Measurements from ENCODE around the gene ZBTB26.

The ZBTB26 gene

GRCh38 chr9:122951056-122951455 is 19.7 kb upstream of the ZBTB26 start:
- H3K4me3 ChIP-seq (ENCODE audit: low read depth, low read length): no peak overlapping the region
- no peak for TF ChIP-seq CTCF (conservative IDR thresholded peaks at IDR 0.05; ENCODE audit: low read depth, low read length)
- DNase-seq (ENCODE audit: low read depth): no peak

GRCh38 chr9:122950263-122950662 is 19.0 kb upstream of the ZBTB26 start:
- DNase-seq (ENCODE audit: low read depth): no peak
- no peak for TF ChIP-seq CTCF (conservative IDR thresholded peaks at IDR 0.05; ENCODE audit: low read depth, low read length)
- H3K4me3 ChIP-seq (ENCODE audit: low read depth, low read length): no peak overlapping the region

- peak; percentile 13 for DNase-seq (ENCODE audit: low read depth)
- H3K4me3 ChIP-seq (ENCODE audit: low read depth, low read length): no peak overlapping the region
- no peak for TF ChIP-seq CTCF (conservative IDR thresholded peaks at IDR 0.05; ENCODE audit: low read depth, low read length)
Measured at GRCh38 chr9:122949696-122950095, 18.4 kb upstream of the ZBTB26 start.

GRCh38 chr9:122948313-122948712 is 17.0 kb upstream of the ZBTB26 start:
- no peak for DNase-seq (ENCODE audit: low read depth)
- H3K4me3 ChIP-seq (ENCODE audit: low read depth, low read length): no peak overlapping the region
- TF ChIP-seq CTCF (conservative IDR thresholded peaks at IDR 0.05; ENCODE audit: low read depth, low read length): no peak

GRCh38 chr9:122946461-122947005 is 15.2 kb upstream of the ZBTB26 start:
- no peak for DNase-seq (ENCODE audit: low read depth)
- no peak for TF ChIP-seq CTCF (conservative IDR thresholded peaks at IDR 0.05; ENCODE audit: low read depth, low read length)
- H3K4me3 ChIP-seq (ENCODE audit: low read depth, low read length): no peak overlapping the region

- DNase-seq (ENCODE audit: low read depth): peak; percentile 12
- TF ChIP-seq CTCF (conservative IDR thresholded peaks at IDR 0.05; ENCODE audit: low read depth, low read length): no peak
- no peak overlapping the region for H3K4me3 ChIP-seq (ENCODE audit: low read depth, low read length)
Measured at GRCh38 chr9:122944960-122945888, 13.9 kb upstream of the ZBTB26 start.
